Neural progenitor cell (in vitro differentiated cells): ENCODE measurements around the gene ISLR.

Experiments
- CTCF ChIP-seq: fragments of 200-600 bp; sonication (generic); IDR thresholded peaks from 2 replicates; pipeline ENCODE4 v1.5.1; 2017; ENCODE audit warnings: antibody characterized with exemption, mild to moderate bottlenecking
- EZH2 ChIP-seq: fragments of 200-600 bp; sonication (generic); IDR thresholded peaks from 2 replicates; pipeline ENCODE4 v1.6.1; 2017; ENCODE audit warnings: antibody characterized with exemption, mild to moderate bottlenecking, moderate library complexity
- EZH2phosphoT487 ChIP-seq: fragments of 200-600 bp; sonication (generic); IDR thresholded peaks from 2 replicates; pipeline ENCODE4 v1.6.1; 2017; ENCODE audit warnings: antibody characterized with exemption

- TF ChIP-seq CTCF, result no peak
- no peak for TF ChIP-seq EZH2phosphoT487
- TF ChIP-seq EZH2, result no peak
Measured at GRCh38 chr15:74138642-74139041, 34.9 kb upstream of the ISLR start.
